Measurements from ENCODE around the gene SYNE1.

The SYNE1 gene

GRCh38 chr6:152273638-152274037, 363.5 kb downstream of the SYNE1 start:
- DNase-seq (ENCODE audit: low read depth in 2 of 2), result no peak

GRCh38 chr6:152273002-152273401, 364.2 kb downstream of the SYNE1 start:
- no peak for DNase-seq (ENCODE audit: low read depth in 2 of 2)

- no peak for DNase-seq (ENCODE audit: low read depth in 2 of 2)
Observed at GRCh38 chr6:152272486-152272885, 364.7 kb downstream of the SYNE1 start.

- no peak for DNase-seq (ENCODE audit: low read depth in 2 of 2)
Observed at GRCh38 chr6:152271776-152272464, 365.2 kb downstream of the SYNE1 start.

- DNase-seq (ENCODE audit: low read depth in 2 of 2), result no peak
Observed at GRCh38 chr6:152270301-152270925, 366.7 kb downstream of the SYNE1 start.

DNA sequence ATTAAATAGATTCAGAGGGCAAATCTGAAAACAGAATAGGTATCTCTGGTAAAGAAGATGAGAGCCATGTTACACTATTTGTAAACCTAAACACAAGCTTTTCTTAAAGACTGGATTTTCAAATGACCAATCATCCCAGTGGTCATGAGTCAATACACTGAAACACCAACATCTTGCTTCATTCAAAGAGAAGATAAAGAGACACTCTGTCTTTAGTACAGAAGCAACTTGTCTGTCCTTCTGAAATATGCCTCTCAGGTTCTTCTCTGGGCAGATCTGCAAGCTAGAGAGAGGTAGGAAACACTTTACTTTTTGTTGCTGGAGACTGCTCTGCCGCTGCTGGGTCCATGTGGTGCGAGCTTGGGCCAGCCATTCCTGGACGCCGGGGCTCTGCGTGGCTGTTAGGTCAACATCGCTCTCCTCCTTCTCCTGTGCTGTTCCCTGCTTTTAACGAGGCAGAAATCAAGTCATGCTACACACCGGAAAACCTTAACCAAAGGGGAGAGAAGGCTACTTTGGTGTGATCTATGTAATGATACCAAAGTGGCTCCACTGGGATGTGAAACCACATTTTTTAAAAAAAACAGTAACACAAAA, 368.2 kb downstream of the SYNE1 start:
- DNase-seq (ENCODE audit: low read depth in 2 of 2), result no peak

- DNase-seq (ENCODE audit: low read depth in 2 of 2), result no peak
Observed at GRCh38 chr6:152267967-152268845, 369.0 kb downstream of the SYNE1 start.

DNA sequence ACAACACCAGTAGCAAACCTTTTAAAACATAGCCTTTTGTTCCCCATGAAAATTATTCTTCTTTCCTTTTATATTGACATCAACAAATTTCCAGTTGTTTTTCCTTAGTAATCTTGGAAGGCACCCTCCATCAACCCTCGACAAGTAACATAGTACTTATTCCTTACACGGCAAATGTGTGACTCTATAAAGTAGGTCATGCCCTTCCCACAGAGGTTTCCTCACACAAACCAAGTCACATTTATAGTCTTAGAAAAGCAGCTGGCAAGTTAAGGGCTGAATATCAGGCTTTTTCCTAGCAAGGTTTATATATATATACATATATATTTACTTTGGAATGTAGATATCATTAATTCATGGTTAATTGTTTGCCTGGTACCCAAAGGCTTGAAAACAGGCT, 371.5 kb downstream of the SYNE1 start:
- DNase-seq (ENCODE audit: low read depth in 2 of 2), result no peak

GRCh38 chr6:152263582-152263981, 373.6 kb downstream of the SYNE1 start:
- DNase-seq (ENCODE audit: low read depth in 2 of 2), result no peak

GRCh38 chr6:152261179-152261578, 376.0 kb downstream of the SYNE1 start:
- no peak for DNase-seq (ENCODE audit: low read depth in 2 of 2)

- DNase-seq (ENCODE audit: low read depth in 2 of 2), result no peak
Observed at GRCh38 chr6:152259234-152259633, 377.9 kb downstream of the SYNE1 start.

- DNase-seq (ENCODE audit: low read depth in 2 of 2), result no peak
Observed at GRCh38 chr6:152257581-152257980, 379.6 kb downstream of the SYNE1 start.

- DNase-seq (ENCODE audit: low read depth in 2 of 2), result no peak
Observed at GRCh38 chr6:152250127-152250526, 387.0 kb downstream of the SYNE1 start.

DNA sequence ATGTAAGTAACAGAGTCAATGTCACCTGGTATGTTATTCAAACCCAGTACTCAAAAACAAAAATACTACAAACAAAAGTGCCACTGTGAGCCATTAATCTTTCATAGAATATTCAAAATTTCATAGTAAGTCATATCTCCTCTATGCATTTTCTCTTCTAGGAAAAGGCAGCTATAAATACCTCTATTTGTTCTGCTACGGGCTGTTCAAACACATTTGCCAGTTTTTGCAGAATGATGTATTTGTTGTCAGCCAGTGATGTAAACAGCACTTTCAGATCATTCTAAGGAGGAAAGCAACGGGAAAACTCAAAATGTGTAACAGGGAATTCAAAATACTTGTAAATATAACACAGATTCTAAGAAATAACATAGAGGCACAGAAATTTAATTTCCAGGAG, 388.2 kb downstream of the SYNE1 start:
- DNase-seq (ENCODE audit: low read depth in 2 of 2), result no peak

- no peak for DNase-seq (ENCODE audit: low read depth in 2 of 2)
Observed at GRCh38 chr6:152246554-152247337, 390.4 kb downstream of the SYNE1 start.

GRCh38 chr6:152244998-152245630, 392.0 kb downstream of the SYNE1 start:
- DNase-seq (ENCODE audit: low read depth in 2 of 2), result no peak

DNA sequence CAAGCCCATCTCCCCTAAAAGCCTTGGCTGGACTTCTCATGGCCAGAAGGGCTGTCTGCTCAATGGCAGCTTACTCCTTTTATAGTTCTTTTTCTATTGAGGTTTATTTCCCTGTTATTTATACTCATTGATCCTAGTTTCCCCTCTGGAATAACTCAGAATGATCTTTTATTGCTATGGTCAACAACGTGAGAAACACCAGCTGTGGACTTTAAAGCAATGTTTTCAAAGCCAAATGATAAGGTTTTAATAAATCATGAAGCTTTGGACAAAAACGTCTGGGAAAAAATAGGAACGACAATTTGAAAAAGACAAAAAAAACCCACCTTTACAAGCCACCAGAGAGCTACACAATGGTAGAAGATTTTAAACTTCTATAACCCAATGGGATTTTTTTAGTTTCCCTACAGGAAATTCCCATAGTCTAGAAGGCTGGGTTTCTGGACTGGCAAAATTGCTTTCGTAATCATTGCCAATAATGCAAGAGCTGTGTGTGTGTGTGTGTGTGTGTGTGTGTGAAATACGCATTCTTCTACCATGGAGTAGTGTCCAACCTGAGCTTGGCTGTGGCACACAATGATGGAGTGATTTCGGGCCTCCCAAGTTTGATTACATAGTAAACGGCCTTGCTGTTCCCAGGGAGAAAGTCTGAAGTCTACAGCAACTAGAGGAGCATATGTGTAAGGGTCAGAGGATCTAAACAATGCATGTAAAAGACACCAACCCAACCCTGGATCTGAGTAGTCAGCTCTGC, 396.0 kb downstream of the SYNE1 start:
- no peak for DNase-seq (ENCODE audit: low read depth in 2 of 2)

GRCh38 chr6:152240436-152240835, 396.7 kb downstream of the SYNE1 start:
- no peak for DNase-seq (ENCODE audit: low read depth in 2 of 2)

GRCh38 chr6:152236370-152237097, 400.6 kb downstream of the SYNE1 start:
- no peak for DNase-seq (ENCODE audit: low read depth in 2 of 2)

Data from stimulated activated CD8-positive, alpha-beta memory T cell treated with anti-CD3 and anti-CD28 coated beads, Interleukin-7, amount 100 ng/mL, for 4 hours (primary cell).